Stomach (tissue), 4 donors: Measurements from ENCODE around the gene SPINDOC.

ENCODE experiments used
- EP300 ChIP-seq: sonication (generic); formaldehyde crosslinking; IDR thresholded peaks from one replicate; pipeline ENCODE4 v1.6.1; 2017; ENCODE audit warnings: antibody characterized with exemption
- POLR2AphosphoS5 ChIP-seq, 3 donors: sonication (generic); formaldehyde crosslinking; IDR thresholded peaks; one replicate each; pipeline ENCODE4 v1.6.1; 2016; ENCODE audit warnings: antibody characterized with exemption in 3 of 3
- TF ChIP-seq, protein P1 (sequence below), 7 experiments: fragments of 450-650 bp in 4 of 7; fragments of 200-600 bp in 3 of 7; sonication (generic) in 3 of 7; IDR thresholded peaks; one replicate each; pipeline ENCODE4 v1.5.1; 2016 to 2019; ENCODE audit warnings: antibody characterized with exemption in 7 of 7, control low read depth in 2 of 7, mild to moderate bottlenecking in 1 of 7

DNA sequence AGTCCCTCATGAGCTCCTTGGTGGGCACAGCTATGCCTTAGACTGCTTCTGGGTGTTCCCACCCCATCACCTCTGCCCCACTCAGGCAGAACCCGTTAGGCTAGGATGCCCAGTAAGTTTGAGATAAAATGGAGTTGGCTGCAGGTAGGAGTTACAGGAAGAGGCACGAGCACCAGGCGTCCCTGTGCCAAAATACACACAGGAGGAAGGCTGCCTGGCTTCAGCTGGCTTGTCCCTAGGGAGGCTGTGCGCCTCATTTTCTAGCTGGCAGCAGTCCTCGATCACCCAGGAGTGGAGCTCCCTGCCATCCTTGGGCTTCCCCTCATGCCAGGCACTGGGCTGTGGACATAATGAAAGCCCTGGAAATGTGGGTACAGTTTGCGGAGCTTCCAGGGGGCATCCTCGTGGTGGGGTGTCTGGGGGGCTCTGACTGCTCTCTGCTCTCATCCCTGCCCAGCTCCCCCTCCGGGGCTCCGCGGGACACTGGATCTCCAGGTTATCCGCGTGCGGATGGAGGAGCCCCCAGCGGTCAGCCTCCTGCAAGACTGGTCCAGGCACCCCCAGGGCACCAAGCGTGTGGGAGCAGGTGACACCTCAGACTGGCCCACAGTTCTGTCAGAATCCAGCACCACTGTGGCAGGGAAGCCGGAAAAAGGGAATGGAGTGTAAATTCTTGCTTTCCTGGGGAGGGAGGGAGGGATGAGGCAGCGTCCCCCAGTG lies 13.4 kb downstream of the SPINDOC start:
- TF ChIP-seq EP300 (no peak), POLR2AphosphoS5 (IDR thresholded peaks at IDR 0.05) (no peak)
- TF ChIP-seq, protein P1, sequence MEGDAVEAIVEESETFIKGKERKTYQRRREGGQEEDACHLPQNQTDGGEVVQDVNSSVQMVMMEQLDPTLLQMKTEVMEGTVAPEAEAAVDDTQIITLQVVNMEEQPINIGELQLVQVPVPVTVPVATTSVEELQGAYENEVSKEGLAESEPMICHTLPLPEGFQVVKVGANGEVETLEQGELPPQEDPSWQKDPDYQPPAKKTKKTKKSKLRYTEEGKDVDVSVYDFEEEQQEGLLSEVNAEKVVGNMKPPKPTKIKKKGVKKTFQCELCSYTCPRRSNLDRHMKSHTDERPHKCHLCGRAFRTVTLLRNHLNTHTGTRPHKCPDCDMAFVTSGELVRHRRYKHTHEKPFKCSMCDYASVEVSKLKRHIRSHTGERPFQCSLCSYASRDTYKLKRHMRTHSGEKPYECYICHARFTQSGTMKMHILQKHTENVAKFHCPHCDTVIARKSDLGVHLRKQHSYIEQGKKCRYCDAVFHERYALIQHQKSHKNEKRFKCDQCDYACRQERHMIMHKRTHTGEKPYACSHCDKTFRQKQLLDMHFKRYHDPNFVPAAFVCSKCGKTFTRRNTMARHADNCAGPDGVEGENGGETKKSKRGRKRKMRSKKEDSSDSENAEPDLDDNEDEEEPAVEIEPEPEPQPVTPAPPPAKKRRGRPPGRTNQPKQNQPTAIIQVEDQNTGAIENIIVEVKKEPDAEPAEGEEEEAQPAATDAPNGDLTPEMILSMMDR (IDR thresholded peaks at IDR 0.05) = no peak
